Activated T-helper 17 cell treated with anti-CD3 and anti-CD28 coated beads, Interleukin-2, amount 50 U/mL, for 72 hours (primary cell): ENCODE measurements around the gene ACAA2. TPM values are rescaled to one million over a fixed set of nuclear protein-coding genes. Genes with fewer than 3 reads are reported as not detected.
A peak's percentile ranks its signal among the peaks of the same experiment; 100 is the strongest.

Source experiments
- ATAC-seq: fragments of 150-1000 bp; cut with Tn5 transposase; replicated peaks from 2 replicates; pipeline ENCODE4 v1.10.0; 2021; ENCODE audit warnings: mild to moderate bottlenecking, moderate library complexity
- H3K27ac Mint-ChIP-seq: one replicate; pipeline ENCODE4 v1.8.0; 2022; ENCODE audit warnings: mixed read lengths
- H3K27me3 Mint-ChIP-seq: one replicate; pipeline ENCODE4 v1.8.0; 2022; ENCODE audit warnings: mixed read lengths
- H3K36me3 Mint-ChIP-seq: one replicate; pipeline ENCODE4 v1.8.0; 2022; ENCODE audit warnings: low read depth, mild to moderate bottlenecking, mixed read lengths
- H3K4me1 Mint-ChIP-seq: one replicate; pipeline ENCODE4 v1.8.0; 2022; ENCODE audit warnings: mixed read lengths
- H3K4me3 Mint-ChIP-seq: one replicate; pipeline ENCODE4 v1.8.0; 2022; ENCODE audit warnings: mild to moderate bottlenecking, mixed read lengths
- H3K9me3 Mint-ChIP-seq: one replicate; pipeline ENCODE4 v1.8.0; 2022; ENCODE audit warnings: mixed read lengths
- total RNA-seq, 2 donors: library from RNA; stranded (reverse); gene quantifications; one replicate each; pipeline ENCODE4 v1.2.3, GENCODE V29; 2022

ACAA2 gene
- total RNA-seq, 2 donors from 2014 or later: 73.7 to 94.7 TPM

- Mint-ChIP-seq H3K4me3 (no peak overlapping the region), H3K36me3 (no peaks in the 10 kb centered on the region), H3K9me3 (no peaks in the 10 kb centered on the region), H3K27me3 (peaks cover 18% of the 10 kb centered on the region), H3K27ac (no peak overlapping the region), H3K4me1 (peaks cover 3% of the 10 kb centered on the region)
- ATAC-seq: peak; percentile 40
These were observed 36.2 kb upstream of the ACAA2 start for GRCh38 chr18:49849331-49850217.

- ATAC-seq: no peak
- peaks cover 18% of the 10 kb centered on the region for H3K27me3 Mint-ChIP-seq
- H3K36me3 Mint-ChIP-seq: no peaks in the 10 kb centered on the region
- H3K27ac Mint-ChIP-seq: no peak overlapping the region
- H3K4me3 Mint-ChIP-seq: no peak overlapping the region
- no peaks in the 10 kb centered on the region for H3K9me3 Mint-ChIP-seq
- H3K4me1 Mint-ChIP-seq: peaks cover 3% of the 10 kb centered on the region
These were observed 34.8 kb upstream of the ACAA2 start for GRCh38 chr18:49848115-49848514.

- no peaks in the 10 kb centered on the region for H3K4me1 Mint-ChIP-seq
- H3K9me3 Mint-ChIP-seq: no peaks in the 10 kb centered on the region
- ATAC-seq: no peak
- H3K36me3 Mint-ChIP-seq: no peaks in the 10 kb centered on the region
- no peak overlapping the region for H3K27ac Mint-ChIP-seq
- no peak overlapping the region for H3K4me3 Mint-ChIP-seq
- peaks cover 18% of the 10 kb centered on the region for H3K27me3 Mint-ChIP-seq
These were observed 34.2 kb upstream of the ACAA2 start for GRCh38 chr18:49847524-49847923.

GRCh38 chr18:49846718-49847470 is 33.6 kb upstream of the ACAA2 start:
- Mint-ChIP-seq H3K4me1 (no peaks in the 10 kb centered on the region), H3K4me3 (no peak overlapping the region), H3K27me3 (peaks cover 18% of the 10 kb centered on the region), H3K9me3 (no peaks in the 10 kb centered on the region), H3K36me3 (no peaks in the 10 kb centered on the region), H3K27ac (peak overlapping the region; percentile 20)
- ATAC-seq: no peak

- Mint-ChIP-seq H3K4me3 (no peak overlapping the region), H3K9me3 (no peaks in the 10 kb centered on the region), H3K4me1 (no peaks in the 10 kb centered on the region), H3K36me3 (no peaks in the 10 kb centered on the region), H3K27ac (peak overlapping the region; percentile 20), H3K27me3 (peaks cover 18% of the 10 kb centered on the region)
- ATAC-seq: no peak
These were observed 33.0 kb upstream of the ACAA2 start for GRCh38 chr18:49846361-49846662.

- no peaks in the 10 kb centered on the region for H3K36me3 Mint-ChIP-seq
- peaks cover 18% of the 10 kb centered on the region for H3K27me3 Mint-ChIP-seq
- ATAC-seq: no peak
- no peak overlapping the region for H3K4me3 Mint-ChIP-seq
- H3K9me3 Mint-ChIP-seq: no peaks in the 10 kb centered on the region
- H3K27ac Mint-ChIP-seq: no peak overlapping the region
- H3K4me1 Mint-ChIP-seq: no peaks in the 10 kb centered on the region
These were observed 32.5 kb upstream of the ACAA2 start for GRCh38 chr18:49845629-49846360.

DNA sequence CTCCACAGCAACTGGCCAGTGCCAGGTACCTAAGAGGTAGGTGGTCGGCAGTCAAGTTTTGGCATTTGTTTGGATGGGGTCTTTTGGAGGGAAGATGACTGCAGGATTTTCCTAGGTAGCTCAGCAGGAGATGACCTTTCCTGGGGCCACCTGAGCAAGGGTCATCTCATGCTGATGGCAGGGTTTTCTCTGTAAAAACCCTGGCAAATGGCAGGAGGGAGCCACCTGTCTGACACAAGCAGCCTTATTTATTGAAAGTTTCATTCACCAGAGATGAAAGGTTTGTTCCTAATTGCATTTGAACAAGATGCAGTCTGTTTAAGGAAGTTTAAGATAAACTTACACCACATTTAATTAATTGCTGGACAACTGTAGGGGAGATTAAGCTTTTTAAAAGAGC is 31.6 kb upstream of the ACAA2 start:
- Mint-ChIP-seq H3K36me3 (no peaks in the 10 kb centered on the region), H3K9me3 (no peaks in the 10 kb centered on the region), H3K27ac (no peak overlapping the region), H3K27me3 (peaks cover 18% of the 10 kb centered on the region), H3K4me3 (no peak overlapping the region), H3K4me1 (no peaks in the 10 kb centered on the region)
- ATAC-seq: no peak

DNA sequence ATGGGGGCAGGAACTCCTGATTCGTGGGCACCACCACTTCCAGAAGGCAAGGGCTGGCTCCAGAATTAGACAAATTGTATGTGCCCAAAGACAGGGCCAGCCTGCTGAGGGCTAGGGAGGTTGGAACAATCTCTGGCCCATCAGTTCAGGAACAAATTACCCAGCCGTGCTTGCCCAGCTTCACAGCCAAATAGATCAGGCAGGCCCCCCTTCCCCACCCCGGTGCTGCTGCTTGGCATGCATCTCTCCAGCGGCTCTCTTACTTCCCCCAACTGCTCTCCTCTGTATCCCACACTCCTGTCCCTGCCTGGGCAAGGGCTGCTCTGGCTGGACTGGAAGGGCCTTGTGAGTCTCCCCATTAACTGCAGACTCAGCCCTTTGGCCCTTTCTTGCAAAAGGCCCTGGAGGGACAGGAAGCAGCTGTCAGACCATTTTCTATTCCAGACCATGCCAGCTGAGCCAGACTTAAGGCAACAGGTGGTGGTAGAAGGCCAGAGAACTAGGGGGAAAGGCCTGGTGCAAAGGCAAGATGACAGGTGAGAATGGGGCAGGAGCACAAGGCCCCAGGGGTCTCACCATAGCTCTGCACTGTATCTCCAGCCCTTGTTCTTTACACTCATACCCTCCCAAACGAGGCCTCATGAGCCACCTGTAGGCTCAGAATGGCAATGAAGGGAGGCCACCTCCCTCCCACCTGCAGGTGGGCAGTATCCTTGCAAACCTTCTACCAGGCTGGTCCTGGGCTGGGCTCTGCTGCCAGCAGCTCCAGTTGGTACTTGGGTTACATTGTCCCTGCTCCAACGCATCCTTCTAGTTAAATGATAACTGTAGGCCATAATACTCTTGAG is 30.7 kb upstream of the ACAA2 start:
- Mint-ChIP-seq H3K4me3 (no peak overlapping the region), H3K36me3 (no peaks in the 10 kb centered on the region), H3K27me3 (peaks cover 18% of the 10 kb centered on the region), H3K9me3 (no peaks in the 10 kb centered on the region), H3K27ac (no peak overlapping the region), H3K4me1 (no peaks in the 10 kb centered on the region)
- no peak for ATAC-seq

GRCh38 chr18:49843131-49843530 is 29.8 kb upstream of the ACAA2 start:
- no peak overlapping the region for H3K27ac Mint-ChIP-seq

DNA sequence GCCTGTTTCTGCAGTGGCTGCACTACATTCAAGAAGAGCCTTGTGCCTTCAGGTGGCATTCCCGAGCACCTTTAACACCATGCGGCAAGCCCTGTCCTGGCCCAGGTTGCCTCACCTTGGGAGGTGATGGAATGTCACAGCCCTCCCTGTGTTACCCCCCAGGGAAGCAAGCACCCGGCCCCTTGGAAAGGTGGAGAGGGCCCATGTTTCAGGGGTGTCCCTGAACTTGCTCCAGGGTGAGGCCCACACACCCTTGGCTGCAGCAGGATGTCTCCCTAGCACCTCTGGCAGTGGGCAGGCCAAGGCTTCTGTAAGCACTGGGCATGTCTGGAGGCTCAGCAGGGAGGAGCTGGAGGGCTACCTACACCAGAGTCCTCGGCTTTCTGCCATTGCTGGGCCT is 29.3 kb upstream of the ACAA2 start:
- Mint-ChIP-seq H3K4me1 (no peaks in the 10 kb centered on the region), H3K36me3 (no peaks in the 10 kb centered on the region), H3K27ac (no peak overlapping the region), H3K4me3 (no peak overlapping the region), H3K27me3 (peaks cover 4% of the 10 kb centered on the region), H3K9me3 (no peaks in the 10 kb centered on the region)
- ATAC-seq: no peak

More at GRCh38 chr18:49843131-49843530, 29.8 kb upstream of the ACAA2 start:
- Mint-ChIP-seq H3K4me1 (no peaks in the 10 kb centered on the region), H3K36me3 (no peaks in the 10 kb centered on the region), H3K9me3 (no peaks in the 10 kb centered on the region), H3K27me3 (peaks cover 9% of the 10 kb centered on the region), H3K4me3 (no peak overlapping the region)
- no peak for ATAC-seq

DNA sequence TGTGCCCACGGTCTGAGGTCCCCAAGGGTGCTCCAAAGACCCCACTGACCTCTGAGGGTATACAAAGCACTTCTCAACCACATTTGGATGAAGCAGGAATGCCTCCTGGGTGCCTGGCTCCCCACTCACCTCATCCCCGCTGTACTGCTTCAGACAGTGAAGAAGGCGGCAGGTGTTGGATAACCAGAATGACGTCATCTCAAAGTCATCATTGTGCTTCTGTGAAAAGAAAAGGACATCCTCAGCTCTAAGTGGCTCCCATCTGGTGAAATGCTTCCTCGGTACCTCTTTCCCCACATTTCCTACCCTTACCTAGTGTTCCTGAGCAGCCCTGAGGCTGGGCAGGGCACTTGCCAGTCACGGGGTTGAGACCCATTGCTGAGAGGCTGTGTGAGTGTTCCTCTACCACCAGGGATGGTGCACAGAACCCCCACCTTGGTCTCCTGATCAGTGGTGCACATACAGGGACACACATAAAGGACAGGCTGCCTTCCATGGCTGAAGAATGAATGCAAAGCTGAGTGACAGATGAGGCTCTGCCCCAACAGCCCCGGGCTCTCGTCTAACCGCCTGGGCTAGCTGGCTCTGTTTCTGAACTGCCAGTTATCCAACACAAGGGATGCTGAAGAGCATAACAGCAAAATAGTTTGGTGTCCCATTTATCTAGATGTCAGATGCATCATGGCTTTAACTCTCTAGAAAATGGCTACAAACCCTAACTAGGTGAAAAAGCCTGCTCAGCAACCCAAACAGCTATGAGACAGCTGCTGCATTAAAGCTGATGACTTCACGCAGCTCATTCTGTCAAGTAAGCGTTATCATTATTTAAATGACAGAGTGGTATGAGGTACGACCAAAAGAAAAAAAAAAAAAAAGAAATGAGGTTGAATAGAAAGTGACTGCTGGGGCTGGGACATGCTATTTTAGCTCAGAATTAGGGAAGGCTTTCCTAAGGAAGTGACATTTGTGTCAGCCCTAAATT is 28.2 kb upstream of the ACAA2 start:
- Mint-ChIP-seq H3K27me3 (peaks cover 2% of the 10 kb centered on the region), H3K4me3 (no peak overlapping the region), H3K27ac (no peak overlapping the region), H3K4me1 (no peaks in the 10 kb centered on the region), H3K9me3 (no peaks in the 10 kb centered on the region), H3K36me3 (no peaks in the 10 kb centered on the region)
- no peak for ATAC-seq

GRCh38 chr18:49839012-49839411 is 25.7 kb upstream of the ACAA2 start:
- no peak for ATAC-seq
- Mint-ChIP-seq H3K36me3 (no peaks in the 10 kb centered on the region), H3K27me3 (no peaks in the 10 kb centered on the region), H3K9me3 (no peaks in the 10 kb centered on the region), H3K4me1 (no peaks in the 10 kb centered on the region), H3K27ac (no peak overlapping the region), H3K4me3 (no peak overlapping the region)

- Mint-ChIP-seq H3K4me1 (no peaks in the 10 kb centered on the region), H3K27ac (no peak overlapping the region), H3K36me3 (no peaks in the 10 kb centered on the region)
These were observed 25.0 kb upstream of the ACAA2 start for GRCh38 chr18:49838381-49838780.

More at GRCh38 chr18:49838381-49838780, 25.0 kb upstream of the ACAA2 start:
- ATAC-seq: no peak
- no peak overlapping the region for H3K4me3 Mint-ChIP-seq
- H3K9me3 Mint-ChIP-seq: no peaks in the 10 kb centered on the region
- no peaks in the 10 kb centered on the region for H3K27me3 Mint-ChIP-seq
